HG02943 (cell line): Measurements from ENCODE around the gene GPHA2.

Experiments
- ATAC-seq: cut with Tn5 transposase; IDR thresholded peaks from one replicate; pipeline ENCODE4 v1.9.1; 2021; ENCODE audit warnings: mild to moderate bottlenecking, low read depth, moderate library complexity; ENCODE audit not compliant: unreplicated experiment

GPHA2 gene

DNA sequence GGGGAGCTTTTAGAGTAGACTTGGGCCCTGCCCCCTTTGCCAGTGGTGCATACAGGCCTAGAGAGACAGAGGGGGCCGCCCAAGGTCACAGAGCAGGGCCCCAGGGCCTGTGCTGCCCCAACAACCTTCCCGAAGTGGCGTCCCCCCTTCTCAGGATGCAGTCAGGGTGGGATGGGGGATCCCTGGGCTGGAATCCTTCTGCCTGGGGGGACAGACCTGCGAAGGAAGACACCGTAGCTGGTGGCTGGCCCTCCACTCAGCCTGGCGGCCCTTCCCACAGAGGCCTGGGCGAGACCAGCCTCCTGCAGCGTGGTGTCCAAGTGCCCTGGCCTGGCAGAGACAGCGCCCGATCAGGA, 42.9 kb downstream of the GPHA2 start:
- no peak for ATAC-seq

DNA sequence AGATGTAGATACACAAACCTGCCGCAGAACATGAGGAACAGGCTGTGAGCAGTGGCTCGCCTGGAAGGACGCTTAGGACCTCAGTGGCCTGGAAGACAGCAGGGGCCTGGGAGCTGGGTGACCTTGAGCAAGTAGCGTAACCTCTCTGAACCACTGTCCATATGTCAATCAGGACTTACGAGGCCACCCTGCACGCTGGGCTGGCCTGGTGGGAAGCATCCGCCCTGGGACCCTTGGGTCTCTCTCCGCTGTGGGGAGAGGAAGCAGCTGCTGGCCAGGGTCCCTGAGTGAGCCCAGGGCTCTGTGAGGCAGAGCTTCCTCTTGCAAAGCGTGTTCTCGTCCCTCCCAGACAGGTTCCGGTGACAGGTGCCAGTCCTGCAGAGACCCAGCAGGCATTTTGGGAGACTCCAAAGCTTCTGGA, 43.3 kb downstream of the GPHA2 start:
- ATAC-seq: no peak

DNA sequence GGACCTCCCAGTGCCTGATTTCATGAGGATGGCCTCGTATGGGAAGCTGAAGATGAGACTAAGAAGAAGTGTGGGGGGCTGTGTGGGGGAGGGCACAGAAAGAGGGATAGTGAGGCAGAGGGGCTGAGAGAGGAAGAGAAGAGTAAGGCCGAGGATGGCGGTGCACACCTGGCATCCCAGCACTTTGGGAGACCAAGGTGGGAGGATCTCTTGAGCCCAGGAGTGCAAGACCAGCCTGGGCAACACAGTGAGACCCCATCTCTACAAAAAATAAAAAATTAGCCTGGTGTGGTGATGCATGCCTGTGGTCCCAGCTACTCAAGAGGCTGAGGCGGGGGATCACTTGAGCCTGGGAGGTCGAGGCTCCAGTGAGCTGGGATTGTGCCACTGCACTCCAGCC, 43.8 kb downstream of the GPHA2 start:
- no peak for ATAC-seq

DNA sequence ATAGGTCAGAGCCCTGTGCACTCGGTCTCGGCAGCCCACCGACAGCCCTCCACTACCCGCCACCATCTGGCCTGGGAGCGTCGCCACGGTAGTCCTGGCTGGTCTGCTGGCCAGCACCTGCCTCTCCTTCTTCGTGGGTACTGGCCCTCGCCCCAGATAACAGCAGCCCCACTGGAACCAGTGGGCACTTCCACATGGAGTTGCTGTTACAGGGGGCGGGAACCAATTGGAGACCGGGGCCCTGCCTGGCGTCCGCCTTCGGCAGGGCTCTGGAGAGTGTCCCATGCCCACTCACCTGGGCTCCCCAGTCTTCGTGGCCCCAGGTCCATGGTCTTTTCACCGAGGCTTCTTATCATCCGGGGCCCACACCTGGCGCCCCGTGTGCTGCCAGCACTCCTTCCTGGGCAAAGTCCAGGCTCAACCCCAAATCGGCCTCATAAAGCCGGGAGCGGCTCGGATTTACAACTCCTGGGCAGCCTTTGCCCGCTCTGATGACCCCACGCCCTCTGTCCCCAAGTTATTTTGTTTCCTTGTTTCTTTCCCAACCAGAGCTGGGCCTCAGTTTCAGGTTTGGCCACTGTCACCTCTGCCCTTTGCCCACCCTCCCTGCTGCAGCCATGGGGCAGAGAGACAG, 44.4 kb downstream of the GPHA2 start:
- no peak for ATAC-seq

DNA sequence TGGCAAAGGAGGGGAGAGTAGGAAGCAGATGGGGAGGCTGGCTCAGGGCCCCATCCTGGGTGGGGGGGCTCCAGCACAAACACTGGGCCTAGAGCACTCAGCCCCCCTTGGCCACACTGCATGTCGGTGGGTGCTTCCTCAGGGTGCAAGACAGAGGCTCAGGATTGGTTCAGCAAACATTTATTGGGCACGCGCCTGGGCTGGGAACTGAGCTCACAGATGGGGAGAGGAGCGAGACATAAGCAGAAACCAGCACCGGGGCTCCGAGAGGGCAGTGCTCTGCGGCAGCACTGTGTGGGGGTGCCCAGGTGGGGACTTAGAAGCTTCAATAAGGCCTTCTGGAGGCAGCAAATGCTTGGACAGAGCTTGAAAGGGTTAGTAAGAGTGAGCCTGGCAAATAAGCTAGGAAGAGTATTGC, 45.2 kb downstream of the GPHA2 start:
- no peak for ATAC-seq

DNA sequence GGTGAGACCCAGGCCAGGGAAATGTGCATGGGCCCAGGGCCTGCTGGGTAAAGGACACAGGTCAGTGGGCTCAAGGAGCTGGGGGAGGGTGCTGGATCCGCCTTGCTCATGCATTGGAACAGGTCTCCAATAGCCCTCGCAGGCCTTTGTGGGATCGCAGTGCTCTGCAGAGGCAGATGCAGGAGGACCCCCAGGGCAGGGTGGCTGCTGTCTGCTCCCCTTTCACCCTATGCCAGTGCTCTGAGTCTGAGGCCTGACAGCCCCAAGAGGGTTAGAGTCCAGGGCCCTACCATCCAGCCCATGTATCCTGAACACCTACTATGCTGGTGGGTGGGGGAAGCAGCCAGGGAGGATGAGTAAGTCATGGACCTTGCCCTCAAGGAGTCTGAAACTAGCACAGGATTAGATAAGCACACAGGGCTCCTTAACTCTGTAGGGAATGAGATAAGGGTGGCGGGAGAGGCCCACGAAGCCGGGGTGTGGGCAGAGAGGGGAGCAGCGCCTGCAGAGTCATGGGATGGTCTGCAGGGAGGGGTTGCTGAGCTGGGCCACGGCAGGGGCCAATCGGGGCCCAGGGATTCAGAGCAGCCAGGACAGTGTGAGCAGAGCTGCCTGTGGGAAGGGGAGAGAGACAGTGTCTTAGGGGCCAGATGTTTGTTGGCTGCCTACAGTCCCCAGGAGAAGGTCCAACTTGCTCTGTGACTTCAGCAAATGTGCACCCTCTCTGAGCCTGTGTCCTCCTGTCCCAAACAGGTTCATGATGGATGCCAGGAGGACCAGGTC, 46.8 kb downstream of the GPHA2 start:
- ATAC-seq: no peak

DNA sequence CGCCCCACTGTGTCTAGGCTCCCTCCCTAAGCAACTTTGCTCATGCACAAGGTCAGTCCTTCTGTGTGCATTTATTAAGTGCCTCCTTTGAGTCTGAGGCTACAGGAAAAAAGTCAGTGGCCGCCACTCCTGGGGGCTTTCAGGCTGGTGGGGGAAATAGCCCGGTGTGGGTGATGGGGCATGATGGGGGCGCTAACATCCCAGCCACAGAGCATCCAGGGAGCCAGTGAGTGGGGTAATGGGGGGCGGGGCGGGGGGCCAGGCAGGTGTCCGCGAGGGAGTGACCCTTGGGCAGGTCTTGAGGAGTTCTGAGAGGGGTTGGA, 47.3 kb downstream of the GPHA2 start:
- no peak for ATAC-seq

DNA sequence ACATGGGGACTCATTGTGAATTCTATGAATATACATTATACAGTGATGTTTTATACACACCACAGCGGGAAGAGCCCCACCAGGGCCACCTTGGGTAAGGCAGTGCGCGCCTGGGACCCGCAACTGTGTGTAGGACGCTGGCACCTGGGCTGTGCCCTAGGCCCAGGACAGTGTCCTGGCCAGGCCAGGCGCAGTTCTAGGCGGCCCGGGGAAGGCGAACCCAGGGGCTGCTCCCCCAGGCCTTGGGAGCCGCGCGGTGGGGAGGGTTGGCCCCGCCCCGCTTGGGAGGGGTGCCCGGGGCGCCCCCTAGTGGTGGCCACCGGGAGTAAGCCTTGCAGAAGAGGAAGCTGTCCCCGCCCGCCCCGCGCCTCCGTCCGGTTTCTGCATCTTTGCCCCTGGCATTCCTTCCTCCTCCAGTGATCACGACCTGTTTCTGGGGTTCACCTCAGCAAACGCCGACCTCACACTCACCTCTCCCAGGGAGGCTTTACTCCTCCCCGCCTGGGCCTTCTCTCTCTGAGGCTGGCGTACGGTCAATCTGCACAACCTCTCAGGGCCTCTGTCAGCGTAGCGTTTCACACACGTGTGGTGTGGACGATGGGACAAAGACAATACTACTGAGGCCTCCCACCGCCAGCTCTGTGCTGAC, 47.8 kb downstream of the GPHA2 start:
- ATAC-seq: no peak

DNA sequence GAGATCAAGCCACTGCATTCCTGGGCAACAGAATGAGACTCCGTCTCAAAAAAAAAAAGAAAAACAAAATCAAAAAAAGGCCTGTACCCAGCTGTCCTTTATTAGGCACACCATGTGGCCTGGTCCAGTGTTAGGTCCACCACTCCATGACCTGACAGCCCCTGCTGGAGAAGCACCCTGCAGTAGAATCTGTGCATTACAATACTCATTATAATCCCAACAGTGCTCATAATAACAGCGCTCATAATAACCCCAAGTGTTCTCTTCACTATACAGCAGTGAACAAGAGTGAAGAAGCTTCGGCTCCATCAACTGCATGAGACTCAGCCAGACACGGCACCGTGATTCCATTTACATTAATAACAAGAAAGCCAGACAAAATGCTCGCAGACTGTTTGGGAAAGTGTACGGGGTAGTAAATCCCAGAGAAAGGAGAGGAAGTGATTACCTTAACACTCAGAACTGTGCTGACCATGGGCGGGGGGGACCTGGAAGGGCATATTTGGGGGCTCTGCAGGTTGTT, 48.4 kb downstream of the GPHA2 start:
- no peak for ATAC-seq

DNA sequence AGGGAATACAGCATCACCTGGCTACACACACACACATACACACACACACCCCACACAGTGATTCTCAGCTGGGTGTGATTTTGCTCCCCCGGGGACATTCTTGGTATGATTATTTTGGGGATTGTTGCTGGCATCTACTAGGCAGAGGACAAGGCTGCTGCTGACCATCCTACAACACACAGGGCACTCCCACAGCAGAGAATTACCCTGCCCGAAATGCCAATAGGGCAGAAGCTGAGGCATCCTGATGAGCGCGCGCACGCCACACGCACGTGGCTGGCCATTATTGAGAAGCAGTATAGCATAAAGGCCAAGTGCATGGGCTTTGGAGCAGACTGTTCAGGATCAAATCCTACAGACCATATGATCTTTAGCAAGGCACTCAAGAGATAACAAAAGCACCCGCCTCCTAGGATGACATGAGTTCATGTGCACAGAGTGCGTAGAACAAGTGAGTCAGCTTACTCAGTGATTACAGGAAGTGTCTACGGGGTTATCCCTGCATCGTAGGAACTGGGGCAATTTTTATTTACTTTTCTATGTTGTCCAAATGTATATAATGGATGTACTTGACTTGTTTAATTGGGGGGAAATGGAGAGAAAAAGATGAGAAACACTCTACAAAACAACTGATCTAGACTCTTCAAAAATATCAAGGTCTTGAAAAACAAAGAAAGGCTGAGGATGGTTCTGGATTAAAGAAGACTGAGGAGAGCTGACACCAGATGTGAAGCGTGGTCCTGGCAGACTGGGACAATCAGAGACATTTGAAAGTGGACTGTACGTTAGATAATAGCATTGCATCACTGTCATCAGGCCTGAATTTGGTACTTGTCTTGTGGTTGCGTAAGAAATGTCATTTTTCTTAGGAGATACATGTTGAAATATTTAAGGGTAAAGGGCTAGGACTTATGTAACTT, 50.1 kb downstream of the GPHA2 start:
- ATAC-seq: no peak
